ENCODE results near the gene SMG9.

SMG9 gene

GRCh38 chr19:43781630-43782310, 27.0 kb upstream of the SMG9 start:
- Histone ChIP-seq H3K4me3 (IDR thresholded peaks at IDR 0.05; ENCODE audit: insufficient read depth, low read depth, low read length) (no peak overlapping the region), H3K27ac (no peak overlapping the region), H3K4me1 (ENCODE audit: low read depth, poor library complexity, severe bottlenecking) (no peaks in the 10 kb centered on the region), H2AFZ (ENCODE audit: low read depth) (no peak overlapping the region), H3K36me3 (ENCODE audit: insufficient read depth) (no peaks in the 10 kb centered on the region), H3K4me2 (no peak overlapping the region), H3K9ac (no peak overlapping the region), H3K79me2 (ENCODE audit: insufficient read depth, low read depth) (no peaks in the 10 kb centered on the region), H3K27me3 (ENCODE audit: insufficient read depth, low read depth) (no peaks in the 10 kb centered on the region), H4K20me1 (ENCODE audit: insufficient read depth) (no peaks in the 10 kb centered on the region)
- no peak for TF ChIP-seq CTCF (conservative IDR thresholded peaks at IDR 0.05; ENCODE audit: low read depth, low read length)

DNA sequence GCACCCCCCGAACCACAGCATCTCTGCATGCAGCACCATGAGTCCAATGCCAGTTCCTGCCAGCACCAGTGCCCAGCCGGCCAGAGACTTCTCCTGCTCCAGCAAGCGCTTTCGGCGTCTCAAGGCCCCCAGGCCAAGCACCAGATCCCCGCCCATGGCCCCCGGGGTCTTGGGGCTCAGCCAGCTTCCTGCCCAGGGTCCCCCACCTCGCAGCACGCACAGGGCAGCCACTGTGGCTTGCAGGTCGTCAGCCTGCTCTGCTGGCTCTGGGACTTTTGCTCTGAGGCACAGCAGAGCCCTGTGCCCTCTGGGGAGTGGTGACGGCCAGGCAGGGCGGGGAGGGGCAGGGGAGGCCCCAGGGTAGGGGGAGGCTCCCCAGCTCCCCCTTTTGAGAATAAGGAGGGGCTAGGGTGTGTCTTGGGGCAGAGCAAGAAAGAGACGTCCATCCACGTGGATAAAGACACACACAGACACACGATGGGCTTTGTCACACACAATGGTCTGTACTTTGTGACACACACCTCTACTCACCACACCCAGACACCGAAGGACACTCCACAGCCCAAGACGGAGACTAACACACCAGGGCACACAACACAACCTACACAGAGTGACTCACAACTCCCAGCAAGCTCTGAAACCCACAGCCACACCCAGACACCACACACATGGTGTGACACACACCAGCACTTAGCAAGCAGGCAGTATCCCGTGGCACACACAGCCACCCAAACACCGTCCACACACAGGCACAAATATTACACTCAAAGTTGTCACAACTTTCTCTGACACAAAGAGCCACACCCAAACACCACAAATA, 26.2 kb upstream of the SMG9 start, which contains the start of gene KCNN4:
Gene KCNN4 (minus strand): TSS at position 268 of the 820 bp plus-strand sequence. CDS start 112 bp downstream, at position 156.
- Histone ChIP-seq H3K9ac (no peak within 1 kb of the TSS), H3K36me3 (ENCODE audit: insufficient read depth) (no peaks in the 10 kb centered on the region), H3K27ac (no peak within 1 kb of the TSS), H3K27me3 (ENCODE audit: insufficient read depth, low read depth) (no peaks in the 10 kb centered on the region), H3K4me3 (IDR thresholded peaks at IDR 0.05; ENCODE audit: insufficient read depth, low read depth, low read length) (no peak within 1 kb of the TSS), H3K79me2 (ENCODE audit: insufficient read depth, low read depth) (no peaks in the 10 kb centered on the region), H2AFZ (ENCODE audit: low read depth) (no peak within 1 kb of the TSS), H4K20me1 (ENCODE audit: insufficient read depth) (no peaks in the 10 kb centered on the region), H3K4me2 (no peak within 1 kb of the TSS), H3K4me1 (ENCODE audit: low read depth, poor library complexity, severe bottlenecking) (no peaks in the 10 kb centered on the region)
- TF ChIP-seq CTCF (conservative IDR thresholded peaks at IDR 0.05; ENCODE audit: low read depth, low read length) = no peak

GRCh38 chr19:43779820-43780219, 25.1 kb upstream of the SMG9 start:
- Histone ChIP-seq H3K4me3 (IDR thresholded peaks at IDR 0.05; ENCODE audit: insufficient read depth, low read depth, low read length) (no peak overlapping the region), H3K9ac (no peak overlapping the region)

More at GRCh38 chr19:43779820-43780219, 25.1 kb upstream of the SMG9 start:
- Histone ChIP-seq H3K36me3 (ENCODE audit: insufficient read depth) (no peaks in the 10 kb centered on the region), H4K20me1 (ENCODE audit: insufficient read depth) (no peaks in the 10 kb centered on the region), H3K27me3 (ENCODE audit: insufficient read depth, low read depth) (no peaks in the 10 kb centered on the region), H2AFZ (ENCODE audit: low read depth) (no peak overlapping the region), H3K4me2 (no peak overlapping the region), H3K4me1 (ENCODE audit: low read depth, poor library complexity, severe bottlenecking) (no peaks in the 10 kb centered on the region), H3K79me2 (ENCODE audit: insufficient read depth, low read depth) (no peaks in the 10 kb centered on the region), H3K27ac (no peak overlapping the region)
- no peak for TF ChIP-seq CTCF (conservative IDR thresholded peaks at IDR 0.05; ENCODE audit: low read depth, low read length)
